Parathyroid adenoma (tissue), 2 donors: Measurements from ENCODE around the gene SLC39A11.
"Not testable (repeated sequence)": the region's sequence is repeated elsewhere in the genome, so short reads cannot be mapped to it uniquely, and the experiment has no call there.

Source experiments
- H2AFZ ChIP-seq: fragments of 300-600 bp; sonication (generic); one replicate; pipeline ENCODE4 v1.7.0; 2017; ENCODE audit warnings: antibody characterized with exemption, mild to moderate bottlenecking
- H3K27ac ChIP-seq: fragments of 300-600 bp; sonication (generic); one replicate; pipeline ENCODE4 v1.7.0; 2017
- H3K27me3 ChIP-seq: fragments of 300-600 bp; sonication (generic); one replicate; pipeline ENCODE4 v1.7.0; 2017; ENCODE audit warnings: low read length; ENCODE audit not compliant: control insufficient read depth, insufficient read depth
- H3K36me3 ChIP-seq: fragments of 300-600 bp; sonication (generic); one replicate; pipeline ENCODE4 v1.7.0; 2017; ENCODE audit warnings: low read length; ENCODE audit not compliant: control insufficient read depth, insufficient read depth
- H3K4me1 ChIP-seq: fragments of 300-600 bp; sonication (generic); one replicate; pipeline ENCODE4 v1.7.0; 2017; ENCODE audit warnings: control low read depth
- H3K4me2 ChIP-seq: fragments of 300-600 bp; sonication (generic); one replicate; pipeline ENCODE4 v1.7.0; 2017; ENCODE audit warnings: low read length
- H3K4me3 ChIP-seq: fragments of 300-600 bp; sonication (generic); one replicate; pipeline ENCODE4 v1.7.0; 2017; ENCODE audit warnings: low read depth, low read length
- H3K79me2 ChIP-seq: fragments of 300-600 bp; sonication (generic); one replicate; pipeline ENCODE4 v1.7.0; 2017; ENCODE audit warnings: control low read depth
- H3K9ac ChIP-seq: fragments of 300-600 bp; sonication (generic); one replicate; pipeline ENCODE4 v1.7.0; 2017; ENCODE audit warnings: mild to moderate bottlenecking
- H3K9me3 ChIP-seq: fragments of 300-600 bp; sonication (generic); one replicate; pipeline ENCODE4 v1.7.0; 2017; ENCODE audit warnings: low read length; ENCODE audit not compliant: control insufficient read depth
- CTCF ChIP-seq: fragments of 300-600 bp; sonication (generic); IDR thresholded peaks from one replicate; pipeline ENCODE4 v1.7.0; 2017; ENCODE audit warnings: antibody characterized with exemption, mild to moderate bottlenecking
- donor health status: primary hyperparathyroidism.

The SLC39A11 gene

DNA sequence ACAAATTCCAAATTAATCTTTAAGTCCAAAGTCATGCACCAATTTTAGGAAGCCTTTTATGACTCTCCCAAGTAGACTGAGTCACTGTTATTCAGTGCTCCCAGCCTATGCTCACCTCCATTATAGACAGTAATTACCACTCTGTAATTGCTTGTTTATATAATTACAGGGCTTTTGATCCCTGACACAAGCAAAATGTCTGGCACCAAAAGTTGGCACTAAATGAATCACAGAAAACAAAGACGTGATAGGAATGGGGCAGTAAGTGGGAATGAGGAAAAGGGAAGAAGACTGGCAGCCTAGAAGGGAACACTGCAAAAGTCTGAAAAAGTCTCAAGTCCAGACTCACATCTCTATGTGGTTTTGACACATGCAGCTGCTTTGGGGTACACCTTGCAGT lies 94.1 kb downstream of the SLC39A11 start:
- no peak for TF ChIP-seq CTCF
- H3K9ac ChIP-seq: no peak overlapping the region
- H3K4me2 ChIP-seq: no peak overlapping the region
- no peaks in the 10 kb centered on the region for H3K79me2 ChIP-seq
- H3K9me3 ChIP-seq: no peaks in the 10 kb centered on the region
- H2AFZ ChIP-seq: no peak overlapping the region
- H3K27ac ChIP-seq: no peak overlapping the region
- no peaks in the 10 kb centered on the region for H3K27me3 ChIP-seq
- no peaks in the 10 kb centered on the region for H3K36me3 ChIP-seq
- no peak overlapping the region for H3K4me3 ChIP-seq
- H3K4me1 ChIP-seq: no peaks in the 10 kb centered on the region

DNA sequence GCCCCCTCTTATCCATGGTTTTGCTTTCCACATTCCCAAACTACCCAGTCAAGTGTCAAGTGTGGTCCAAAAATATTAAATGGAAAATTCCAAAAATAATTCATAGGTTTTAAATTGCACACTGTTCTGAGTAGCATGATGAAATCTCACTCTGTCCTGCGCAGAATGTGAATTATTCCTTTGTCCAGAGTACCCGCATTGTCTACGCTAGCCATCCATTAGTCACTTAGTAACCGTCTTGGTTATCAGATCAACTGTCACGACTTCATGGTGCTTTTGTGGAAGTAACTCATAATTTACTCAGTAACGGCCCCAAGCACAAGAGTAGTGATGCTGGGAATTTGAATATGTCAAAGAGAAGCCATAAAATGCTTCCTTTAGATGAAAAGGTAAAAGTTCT lies 94.9 kb downstream of the SLC39A11 start:
- Histone ChIP-seq H3K9ac (no peak overlapping the region), H3K4me3 (no peak overlapping the region), H3K27ac (no peak overlapping the region)

DNA sequence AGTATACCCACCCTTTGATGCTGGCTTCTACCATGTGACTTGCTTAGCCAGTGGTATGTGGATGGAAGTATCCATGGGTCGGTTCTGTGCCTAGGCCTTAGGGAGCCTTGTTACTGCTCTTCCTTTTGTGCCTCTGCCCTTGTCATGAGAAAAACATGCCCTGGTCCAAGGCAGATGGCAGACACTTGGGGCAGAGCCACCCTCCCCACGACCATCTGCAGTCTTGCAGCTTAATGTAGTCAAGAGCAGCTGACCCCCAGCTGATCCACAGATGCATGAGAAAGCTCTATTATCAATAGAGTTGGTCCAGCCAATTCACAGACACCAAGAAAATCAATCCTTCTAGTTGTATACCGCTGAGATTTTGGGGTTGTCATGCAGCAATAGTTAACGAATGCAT lies 95.7 kb downstream of the SLC39A11 start:
- Histone ChIP-seq H3K4me3 (no peak overlapping the region), H3K36me3 (no peaks in the 10 kb centered on the region), H3K9me3 (no peaks in the 10 kb centered on the region), H2AFZ (no peak overlapping the region), H3K27me3 (no peaks in the 10 kb centered on the region), H3K27ac (no peak overlapping the region), H3K79me2 (no peaks in the 10 kb centered on the region), H3K4me2 (no peak overlapping the region), H3K4me1 (no peaks in the 10 kb centered on the region), H3K9ac (no peak overlapping the region)
- TF ChIP-seq CTCF: no peak

More for the DNA sequence above, 94.9 kb downstream of the SLC39A11 start:
- H3K27me3 ChIP-seq: no peaks in the 10 kb centered on the region
- H3K4me1 ChIP-seq: no peaks in the 10 kb centered on the region
- H3K9me3 ChIP-seq: no peaks in the 10 kb centered on the region
- H2AFZ ChIP-seq: no peak overlapping the region
- H3K36me3 ChIP-seq: no peaks in the 10 kb centered on the region
- H3K79me2 ChIP-seq: no peaks in the 10 kb centered on the region
- no peak overlapping the region for H3K4me2 ChIP-seq
- TF ChIP-seq CTCF: no peak

DNA sequence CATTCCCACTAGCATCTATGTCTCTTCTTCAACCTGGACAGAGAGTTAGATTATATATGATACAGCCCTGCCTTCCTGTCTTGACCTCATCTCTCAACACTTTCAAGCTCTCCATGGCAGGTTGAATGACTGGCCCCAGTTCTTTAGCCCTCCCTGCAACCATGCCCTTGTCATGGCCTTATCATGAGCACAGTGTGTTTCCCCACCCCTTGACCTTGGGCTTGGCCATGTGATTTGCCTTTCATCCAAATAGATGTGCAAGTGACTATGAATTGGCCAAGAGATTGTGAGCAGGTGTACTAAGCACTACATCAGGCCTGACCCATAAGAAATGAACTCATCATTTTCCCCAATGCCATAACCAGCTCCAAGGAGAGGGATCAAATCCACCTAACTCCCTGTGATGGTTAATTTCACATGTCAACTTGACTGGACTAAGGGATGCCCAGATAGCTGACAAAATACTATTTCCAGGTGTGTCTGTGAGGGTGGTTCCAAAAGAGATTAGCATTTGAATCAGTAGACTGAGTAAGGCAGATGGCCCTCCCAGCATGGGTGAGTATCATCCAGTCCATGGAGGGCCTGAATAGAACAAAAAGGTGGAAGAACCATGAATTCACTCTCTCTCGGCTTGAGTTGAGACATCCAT lies 97.4 kb downstream of the SLC39A11 start:
- H3K4me3 ChIP-seq: no peak overlapping the region

GRCh38 chr17:72992783-72993467 lies 99.6 kb downstream of the SLC39A11 start:
- H2AFZ ChIP-seq, H3K9me3 ChIP-seq, H3K79me2 ChIP-seq, H3K36me3 ChIP-seq, H3K27me3 ChIP-seq, H3K4me2 ChIP-seq, H3K4me1 ChIP-seq, H3K4me3 ChIP-seq, H3K27ac ChIP-seq, H3K9ac ChIP-seq: not testable (repeated sequence)

More for the DNA sequence above, 97.4 kb downstream of the SLC39A11 start:
- no peak for TF ChIP-seq CTCF
- Histone ChIP-seq H3K27ac (no peak overlapping the region), H3K79me2 (no peaks in the 10 kb centered on the region), H3K4me2 (no peak overlapping the region), H3K9ac (no peak overlapping the region), H2AFZ (no peak overlapping the region), H3K27me3 (no peaks in the 10 kb centered on the region), H3K9me3 (no peaks in the 10 kb centered on the region), H3K4me1 (no peaks in the 10 kb centered on the region), H3K36me3 (no peaks in the 10 kb centered on the region)
